ENCODE results near the gene NFIA. TPM values are rescaled to one million over a fixed set of nuclear protein-coding genes. Genes with fewer than 3 reads are reported as not detected.
"Not testable (repeated sequence)": the region's sequence is repeated elsewhere in the genome, so short reads cannot be mapped to it uniquely, and the experiment has no call there.

Gene NFIA
- total RNA-seq, 1 experiment from 2014 or later: 65.4 TPM

- ChIA-PET POLR2A (ENCODE audit: low non-redundant PET) (no interaction called here), CTCF (no interaction called here)
- TF ChIP-seq, protein P1, sequence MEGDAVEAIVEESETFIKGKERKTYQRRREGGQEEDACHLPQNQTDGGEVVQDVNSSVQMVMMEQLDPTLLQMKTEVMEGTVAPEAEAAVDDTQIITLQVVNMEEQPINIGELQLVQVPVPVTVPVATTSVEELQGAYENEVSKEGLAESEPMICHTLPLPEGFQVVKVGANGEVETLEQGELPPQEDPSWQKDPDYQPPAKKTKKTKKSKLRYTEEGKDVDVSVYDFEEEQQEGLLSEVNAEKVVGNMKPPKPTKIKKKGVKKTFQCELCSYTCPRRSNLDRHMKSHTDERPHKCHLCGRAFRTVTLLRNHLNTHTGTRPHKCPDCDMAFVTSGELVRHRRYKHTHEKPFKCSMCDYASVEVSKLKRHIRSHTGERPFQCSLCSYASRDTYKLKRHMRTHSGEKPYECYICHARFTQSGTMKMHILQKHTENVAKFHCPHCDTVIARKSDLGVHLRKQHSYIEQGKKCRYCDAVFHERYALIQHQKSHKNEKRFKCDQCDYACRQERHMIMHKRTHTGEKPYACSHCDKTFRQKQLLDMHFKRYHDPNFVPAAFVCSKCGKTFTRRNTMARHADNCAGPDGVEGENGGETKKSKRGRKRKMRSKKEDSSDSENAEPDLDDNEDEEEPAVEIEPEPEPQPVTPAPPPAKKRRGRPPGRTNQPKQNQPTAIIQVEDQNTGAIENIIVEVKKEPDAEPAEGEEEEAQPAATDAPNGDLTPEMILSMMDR (conservative IDR thresholded peaks at IDR 0.05; ENCODE audit: low read depth, low read length): no peak
- no peak for TF ChIP-seq EZH2 (IDR thresholded peaks at IDR 0.05; ENCODE audit: borderline replicate concordance, low read depth, low read length, poor library complexity, severe bottlenecking)
- H3K27me3 ChIP-seq (replicated peaks; ENCODE audit: insufficient read depth, low read depth, low read length, poor library complexity): no peaks in the 10 kb centered on the region
- intact Hi-C loops (cut with micrococcal nuclease; ENCODE audit: unreplicated experiment): no loop called here
- no peak for DNase-seq (ENCODE audit: low spot score)
- H3K4me1 ChIP-seq (ENCODE audit: insufficient read depth, low read length, poor library complexity, severe bottlenecking): peaks cover 4% of the 10 kb centered on the region
- no peaks in the 10 kb centered on the region for H3K9me3 ChIP-seq (ENCODE audit: low read depth, low read length, poor library complexity, severe bottlenecking)
- no TSS peak for BruUV-seq (replicated peaks)
- H3K27ac ChIP-seq (ENCODE audit: low read depth, low read length, poor library complexity, severe bottlenecking): no peak overlapping the region
- no peak overlapping the region for H3K4me3 ChIP-seq (ENCODE audit: low read depth, low read length, poor library complexity, severe bottlenecking)
- H3K36me3 ChIP-seq (ENCODE audit: insufficient read depth, low read length, poor library complexity, severe bottlenecking): no peaks in the 10 kb centered on the region
These were observed 10.9 kb upstream of the NFIA start for GRCh38 chr1:61071205-61072130.

DNA sequence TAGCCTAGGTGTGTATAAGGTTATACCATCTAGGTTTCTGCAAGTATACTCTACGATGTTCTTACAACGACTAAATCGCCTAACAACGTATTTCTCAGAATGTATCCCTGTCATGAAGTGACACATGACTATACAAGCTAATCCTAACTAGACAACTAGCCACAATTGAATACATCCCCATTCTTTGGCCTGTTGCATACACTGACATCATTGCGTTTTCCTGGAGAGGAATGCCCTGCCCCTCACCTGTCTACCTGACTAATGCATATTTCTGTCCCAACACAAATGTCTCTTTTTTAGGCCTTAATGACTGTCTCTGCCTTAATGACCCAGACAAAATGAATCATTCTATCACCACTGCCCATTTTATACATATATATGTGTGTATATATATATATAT is 8.5 kb upstream of the NFIA start:
- Histone ChIP-seq H3K4me3 (ENCODE audit: low read depth, low read length, poor library complexity, severe bottlenecking) (no peak overlapping the region), H3K27me3 (replicated peaks; ENCODE audit: insufficient read depth, low read depth, low read length, poor library complexity) (no peaks in the 10 kb centered on the region), H3K27ac (ENCODE audit: low read depth, low read length, poor library complexity, severe bottlenecking) (no peak overlapping the region), H3K9me3 (ENCODE audit: low read depth, low read length, poor library complexity, severe bottlenecking) (no peaks in the 10 kb centered on the region), H3K4me1 (ENCODE audit: insufficient read depth, low read length, poor library complexity, severe bottlenecking) (peaks cover 15% of the 10 kb centered on the region), H3K36me3 (ENCODE audit: insufficient read depth, low read length, poor library complexity, severe bottlenecking) (no peaks in the 10 kb centered on the region)
- DNase-seq (ENCODE audit: low spot score): no peak
- no TSS peak for BruUV-seq (replicated peaks)
- intact Hi-C loops (cut with micrococcal nuclease; ENCODE audit: unreplicated experiment): no loop called here
- TF ChIP-seq, protein P1 (conservative IDR thresholded peaks at IDR 0.05; ENCODE audit: low read depth, low read length): no peak
- no peak for TF ChIP-seq EZH2 (IDR thresholded peaks at IDR 0.05; ENCODE audit: borderline replicate concordance, low read depth, low read length, poor library complexity, severe bottlenecking)
- ChIA-PET POLR2A (ENCODE audit: low non-redundant PET) (no interaction called here), CTCF (no interaction called here)

- intact Hi-C loops (cut with micrococcal nuclease; ENCODE audit: unreplicated experiment): loop anchor here (5.0 kb wide), 1 partner anchor 106 kb away; no protein-coding TSS in a partner anchor
- H3K4me3 ChIP-seq (ENCODE audit: low read depth, low read length, poor library complexity, severe bottlenecking); POLR2A ChIA-PET (ENCODE audit: low non-redundant PET); BruUV-seq (replicated peaks); H3K27ac ChIP-seq (ENCODE audit: low read depth, low read length, poor library complexity, severe bottlenecking); H3K36me3 ChIP-seq (ENCODE audit: insufficient read depth, low read length, poor library complexity, severe bottlenecking); H3K27me3 ChIP-seq (replicated peaks; ENCODE audit: insufficient read depth, low read depth, low read length, poor library complexity); DNase-seq (ENCODE audit: low spot score); H3K9me3 ChIP-seq (ENCODE audit: low read depth, low read length, poor library complexity, severe bottlenecking): not testable (repeated sequence)
- CTCF ChIA-PET: interaction anchor here (0.5 kb wide), 1 partner anchor 376 kb away, joined by 3 read pairs; no protein-coding TSS in a partner anchor
- H3K4me1 ChIP-seq (ENCODE audit: insufficient read depth, low read length, poor library complexity, severe bottlenecking): peaks cover 33% of the 10 kb centered on the region
These were observed 6.5 kb upstream of the NFIA start for GRCh38 chr1:61075833-61076232.
